ENCODE measurements around the gene CABP7.

The CABP7 gene

DNA sequence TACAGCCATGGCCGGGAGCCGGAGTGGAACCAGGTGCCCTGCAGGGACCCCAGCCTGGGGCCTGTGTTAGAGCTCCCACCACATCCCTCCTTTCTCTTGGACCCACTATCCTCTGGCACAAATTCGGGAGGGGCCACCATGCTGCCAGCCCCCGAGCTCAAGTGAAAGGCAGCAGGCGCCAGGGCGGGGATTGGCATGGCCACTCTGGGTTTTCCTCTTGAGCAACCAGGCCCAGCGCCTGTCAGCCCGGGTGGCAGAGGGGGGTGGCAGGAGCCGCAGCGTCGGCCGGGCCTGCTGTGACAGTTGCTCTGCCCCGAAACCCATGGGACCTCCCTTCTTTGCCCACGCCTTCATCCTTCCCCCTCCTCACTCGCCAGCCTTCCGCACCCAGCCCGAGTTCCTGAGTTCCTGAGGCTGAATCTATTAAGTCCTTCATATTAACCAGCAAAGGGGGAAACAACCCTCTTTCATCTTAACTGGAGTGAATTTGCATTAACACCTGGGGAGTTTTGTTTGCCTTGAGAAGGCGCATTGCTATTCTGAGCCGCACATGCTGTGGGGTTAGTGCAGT, 16.8 kb upstream of the CABP7 start:
- no peak for DNase-seq

DNA sequence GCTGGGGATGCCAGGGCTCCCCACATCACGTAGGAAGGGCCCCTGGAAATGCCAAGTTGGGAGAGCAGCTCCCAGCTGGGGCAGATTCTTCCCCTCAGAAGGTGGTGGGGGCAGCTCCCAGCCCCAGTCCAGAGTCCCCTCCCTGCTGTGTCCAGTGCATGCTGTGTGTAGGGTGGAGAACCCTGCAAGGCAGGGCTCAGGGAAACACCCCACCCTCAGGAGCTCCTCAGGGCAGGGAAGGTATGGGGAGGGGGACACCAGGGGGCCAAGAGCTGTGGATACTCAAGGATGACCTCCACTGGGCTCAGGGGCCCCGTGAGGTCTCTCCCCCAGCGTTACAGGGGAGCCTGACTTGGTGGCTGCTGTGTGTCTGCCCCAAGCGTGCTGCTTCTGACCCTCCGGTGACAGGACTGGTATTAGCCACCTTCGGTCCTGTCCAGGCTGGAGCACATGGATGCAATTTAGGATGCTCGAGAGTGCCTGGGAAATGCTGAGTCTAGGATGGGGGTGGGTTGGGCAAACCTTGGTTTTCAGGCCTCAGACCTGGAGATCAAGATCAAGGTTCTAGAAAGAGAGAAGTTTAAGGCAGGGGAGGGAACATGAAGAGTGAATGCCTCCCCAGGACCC, 16.1 kb upstream of the CABP7 start:
- DNase-seq: no peak

DNA sequence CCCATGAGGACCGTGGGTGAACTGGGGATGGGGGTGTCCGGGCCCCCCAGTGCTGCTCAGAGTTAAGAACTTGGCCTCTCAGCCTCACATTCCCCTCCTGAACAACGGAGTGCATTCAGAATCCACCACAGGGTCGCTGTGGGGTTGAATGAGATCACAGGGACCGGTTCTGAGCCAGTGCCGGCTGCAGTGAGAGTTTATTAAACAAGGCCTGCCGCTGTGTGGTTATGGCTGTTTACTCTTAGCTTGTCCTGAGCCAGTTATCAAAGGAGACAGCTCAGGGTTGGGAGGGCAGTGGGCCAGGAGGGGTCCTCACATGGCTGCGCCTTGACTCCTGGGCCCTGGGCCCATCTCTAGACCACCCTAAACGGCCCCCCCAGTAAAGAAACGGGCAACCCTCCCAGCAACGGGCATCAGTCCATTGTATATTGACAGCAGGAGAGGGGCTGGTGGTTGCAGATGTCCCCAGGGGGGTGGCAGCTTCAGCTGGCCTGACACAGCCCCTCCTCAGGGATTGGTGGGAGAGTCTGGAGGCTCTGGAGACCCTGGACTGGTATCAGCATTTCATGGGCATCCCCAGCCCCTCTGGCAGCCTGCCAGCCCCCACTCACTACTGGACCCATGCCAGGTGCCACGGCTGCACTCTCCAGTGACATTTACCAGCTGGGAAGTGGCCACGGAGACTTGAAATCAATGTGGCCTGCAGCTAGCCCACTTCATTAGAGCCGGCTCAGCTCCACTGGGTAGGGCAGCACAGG, 15.1 kb upstream of the CABP7 start:
- peak; percentile 23 for DNase-seq

DNA sequence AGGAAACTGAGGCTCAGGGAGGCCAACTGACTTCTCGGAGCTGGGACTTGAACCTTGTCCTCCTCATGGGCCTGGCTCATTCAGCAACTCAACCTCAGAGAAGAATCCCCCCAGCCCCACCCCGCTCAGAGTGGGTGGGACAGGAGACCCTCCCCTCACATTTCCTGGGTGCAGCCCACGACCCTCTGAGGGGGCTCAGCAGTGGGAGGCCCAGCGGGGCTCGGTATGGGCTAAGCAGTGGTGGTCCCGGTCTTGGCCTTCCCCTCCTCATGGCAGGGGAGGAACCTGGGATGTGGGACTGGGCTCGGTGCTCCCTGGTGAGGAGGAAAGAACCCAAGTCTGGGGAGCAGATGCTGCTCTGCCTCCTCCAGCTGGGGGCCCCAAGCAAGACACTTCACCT, 14.2 kb upstream of the CABP7 start:
- DNase-seq: no peak

DNA sequence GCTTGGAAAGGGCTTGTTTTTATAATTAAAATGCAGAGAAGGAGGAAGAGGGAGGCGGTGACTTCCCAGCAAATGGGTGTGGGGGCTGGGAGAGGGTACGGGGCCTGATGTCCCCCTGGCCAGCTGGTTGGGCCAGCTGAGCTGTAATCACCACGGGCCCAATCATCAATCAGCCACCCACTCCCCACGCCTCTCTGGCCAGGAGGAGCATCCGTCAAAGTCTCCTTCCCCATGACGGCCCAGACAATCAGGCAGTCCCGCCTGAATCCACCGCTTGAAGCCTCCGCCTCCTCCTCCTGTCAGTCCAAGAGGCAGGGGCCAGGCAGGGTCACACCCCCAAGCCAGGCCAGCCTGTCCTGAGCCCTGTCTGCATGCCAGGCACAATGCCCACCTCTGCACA, 13.3 kb upstream of the CABP7 start:
- DNase-seq: peak; percentile 67

DNA sequence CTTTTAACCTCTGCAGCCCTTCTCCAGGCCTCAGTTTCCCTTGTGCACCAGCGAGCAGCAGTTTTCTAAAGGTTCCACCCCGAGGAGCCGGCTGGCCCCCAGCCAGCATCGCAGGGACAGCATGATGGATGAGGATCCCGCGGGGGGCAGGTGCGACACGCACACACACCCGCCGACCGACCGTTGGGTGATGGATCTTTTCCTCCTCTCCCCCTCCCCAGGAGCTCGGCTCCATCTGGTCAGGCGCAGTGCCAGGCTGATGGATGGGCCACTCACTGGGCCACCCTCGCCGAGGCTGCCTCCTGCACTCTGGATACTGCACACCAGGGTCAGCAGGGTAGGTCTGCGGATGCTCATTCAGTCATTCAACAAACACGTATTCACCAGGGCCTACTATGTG, 12.8 kb upstream of the CABP7 start:
- DNase-seq: peak; percentile 81

DNA sequence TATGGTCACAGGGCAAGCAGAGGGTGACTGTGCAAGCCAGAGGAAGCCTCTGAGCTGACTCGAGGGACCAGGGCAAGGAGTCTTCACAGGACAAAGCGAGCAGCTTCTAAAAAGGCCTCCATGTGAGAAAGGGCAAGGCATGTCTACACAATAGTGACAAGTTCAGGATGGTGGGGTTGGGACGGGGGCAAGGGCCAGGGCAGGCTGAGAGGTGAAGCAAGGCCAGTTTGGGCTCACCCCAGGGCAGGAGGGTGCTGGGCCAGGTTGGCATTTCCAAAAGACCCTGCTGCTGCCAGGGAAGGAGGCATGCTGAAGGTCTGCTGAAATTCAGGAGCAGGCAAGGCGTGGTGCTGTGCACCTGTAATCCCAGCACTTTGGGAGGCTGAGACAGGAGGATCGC, 12.3 kb upstream of the CABP7 start:
- DNase-seq: no peak

DNA sequence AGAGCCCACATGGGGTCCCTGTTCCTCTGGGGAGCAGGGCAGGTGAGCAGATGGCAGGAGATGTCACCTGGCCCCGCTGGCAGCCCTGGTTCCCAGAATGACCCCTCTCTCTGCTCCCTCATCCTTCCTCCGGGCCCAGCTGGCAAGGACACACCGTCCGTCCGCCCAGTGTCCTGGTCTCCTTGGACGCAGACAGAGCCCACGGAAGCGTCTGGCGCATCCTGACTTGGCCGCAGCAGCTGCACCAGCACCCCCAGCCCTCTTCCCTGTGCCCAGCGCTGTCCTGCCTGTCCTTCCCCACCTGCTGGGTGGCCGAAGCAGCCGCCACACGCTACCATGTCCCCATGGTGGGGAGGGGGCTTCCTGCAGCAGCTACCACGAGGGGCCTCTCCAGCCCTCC, 9.6 kb upstream of the CABP7 start:
- no peak for DNase-seq

DNA sequence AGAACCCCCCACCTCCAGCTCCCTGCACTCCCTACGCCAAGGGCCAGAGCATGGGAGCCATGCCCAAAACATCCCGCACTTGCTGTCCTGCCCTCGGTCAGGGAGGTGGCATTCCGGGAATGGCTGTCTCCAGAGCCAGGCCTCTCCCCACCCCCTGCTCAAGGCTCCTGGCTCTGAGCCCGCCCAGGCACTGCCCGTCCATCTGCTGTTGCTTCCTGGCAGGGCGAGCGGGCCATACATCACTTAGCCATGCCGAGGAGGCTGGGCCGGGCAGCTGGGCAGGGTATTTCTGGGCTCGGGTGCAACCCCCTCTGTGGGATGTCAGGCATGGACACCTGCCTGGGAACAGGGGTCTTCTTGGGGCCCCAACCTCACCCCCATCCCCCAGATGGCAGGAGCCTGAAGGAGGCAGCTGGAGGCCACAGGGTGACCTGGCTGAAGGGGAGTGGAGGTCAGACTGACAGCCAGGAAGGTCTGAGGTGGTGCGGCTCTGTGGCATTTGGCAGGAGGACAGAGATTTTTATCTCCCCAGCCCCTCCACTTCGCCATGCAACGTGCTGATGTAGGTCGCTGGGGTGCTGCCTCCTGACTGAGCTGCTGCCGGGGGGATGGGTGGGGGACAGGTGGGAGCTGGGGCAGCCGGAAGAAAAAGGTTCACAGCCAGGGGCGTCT, 8.7 kb upstream of the CABP7 start:
- peak; percentile 26 for DNase-seq

DNA sequence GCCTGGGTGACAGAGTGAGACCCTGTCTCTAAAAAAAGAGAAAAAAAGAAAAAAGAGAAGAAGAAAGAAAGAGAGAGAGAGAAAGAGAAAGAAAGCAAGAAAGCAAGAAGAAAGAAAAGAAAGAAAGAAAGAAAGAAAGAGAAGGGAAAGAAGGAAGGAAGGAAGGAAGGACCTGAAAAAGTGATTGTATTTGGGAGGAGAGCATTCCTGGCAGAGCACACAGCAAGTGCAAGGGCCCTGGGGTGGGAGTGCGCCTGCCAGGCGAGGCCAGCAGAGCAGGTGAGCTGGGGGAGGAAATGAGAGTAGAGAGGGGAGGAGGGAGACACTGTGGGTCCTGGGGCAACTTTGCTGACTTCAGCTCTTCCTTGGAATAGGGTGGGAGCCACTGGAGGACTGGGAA, 7.7 kb upstream of the CABP7 start:
- no peak for DNase-seq

DNA sequence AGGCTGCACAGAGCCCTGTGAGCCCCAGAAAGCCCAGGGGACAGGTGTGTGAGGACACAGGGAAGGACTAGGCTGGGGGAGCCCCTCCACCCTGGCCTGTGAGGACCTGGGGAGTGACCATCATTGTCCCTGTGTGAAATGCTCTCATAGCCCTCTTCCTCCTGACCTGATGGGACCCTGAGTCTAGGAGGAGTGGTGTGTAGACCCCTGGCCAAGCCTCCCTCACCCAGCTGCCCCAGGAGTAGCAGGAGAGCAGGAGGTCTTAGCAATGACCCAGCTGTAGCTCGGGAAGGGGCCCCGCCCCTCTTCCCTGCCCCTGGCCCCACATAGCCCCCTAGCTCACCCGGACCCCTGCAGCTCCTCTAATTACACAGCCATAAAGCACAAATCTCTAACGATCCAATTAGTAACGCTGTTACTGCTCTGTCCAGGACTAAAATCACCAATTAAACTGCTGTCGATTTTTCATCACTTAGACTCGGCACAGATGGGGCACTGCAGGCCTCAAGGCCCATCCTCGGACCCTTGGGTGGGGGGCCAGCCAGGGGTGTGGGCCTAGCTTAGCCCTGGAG, 6.6 kb upstream of the CABP7 start:
- DNase-seq: no peak

DNA sequence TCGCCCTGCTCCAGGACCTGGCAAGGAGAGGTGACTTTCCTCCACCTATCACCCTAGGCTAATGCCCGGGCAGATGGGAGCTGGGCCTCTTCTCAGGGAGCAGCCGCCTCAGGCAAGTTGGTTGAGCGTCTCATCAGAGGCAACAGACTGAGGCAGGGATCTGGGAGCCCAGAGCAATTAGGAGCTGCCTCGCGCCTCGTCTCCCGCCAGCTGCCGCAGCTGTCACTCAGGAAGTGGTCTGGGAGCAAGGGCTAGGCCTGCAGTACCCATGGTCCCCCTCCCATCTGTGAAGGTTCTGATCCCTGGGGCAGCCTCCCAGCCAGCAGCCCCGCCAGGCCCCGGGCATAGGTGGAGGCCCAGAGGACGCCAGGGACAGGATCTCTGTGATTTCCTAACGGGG, 4.6 kb upstream of the CABP7 start:
- peak; percentile 31 for DNase-seq

DNA sequence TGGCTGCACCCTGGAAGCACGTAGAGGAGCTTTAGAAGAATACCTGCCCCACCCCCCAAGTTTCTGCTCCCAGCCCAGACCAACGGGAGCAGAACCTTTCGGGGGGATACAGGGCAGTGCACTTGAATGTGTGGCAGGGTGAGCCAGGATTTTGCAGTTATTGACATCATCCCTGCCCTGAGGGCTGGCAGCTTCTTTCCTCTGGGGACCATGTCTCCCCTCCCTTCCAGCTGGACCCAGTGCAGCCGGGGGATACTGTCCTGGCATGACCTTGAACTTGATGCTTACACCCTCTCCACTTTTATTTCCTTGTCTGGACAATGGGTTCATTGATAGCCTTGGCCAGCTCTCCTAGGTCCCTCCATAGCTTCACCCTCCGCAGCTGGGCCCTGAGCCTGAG, 4.1 kb upstream of the CABP7 start:
- DNase-seq: no peak

DNA sequence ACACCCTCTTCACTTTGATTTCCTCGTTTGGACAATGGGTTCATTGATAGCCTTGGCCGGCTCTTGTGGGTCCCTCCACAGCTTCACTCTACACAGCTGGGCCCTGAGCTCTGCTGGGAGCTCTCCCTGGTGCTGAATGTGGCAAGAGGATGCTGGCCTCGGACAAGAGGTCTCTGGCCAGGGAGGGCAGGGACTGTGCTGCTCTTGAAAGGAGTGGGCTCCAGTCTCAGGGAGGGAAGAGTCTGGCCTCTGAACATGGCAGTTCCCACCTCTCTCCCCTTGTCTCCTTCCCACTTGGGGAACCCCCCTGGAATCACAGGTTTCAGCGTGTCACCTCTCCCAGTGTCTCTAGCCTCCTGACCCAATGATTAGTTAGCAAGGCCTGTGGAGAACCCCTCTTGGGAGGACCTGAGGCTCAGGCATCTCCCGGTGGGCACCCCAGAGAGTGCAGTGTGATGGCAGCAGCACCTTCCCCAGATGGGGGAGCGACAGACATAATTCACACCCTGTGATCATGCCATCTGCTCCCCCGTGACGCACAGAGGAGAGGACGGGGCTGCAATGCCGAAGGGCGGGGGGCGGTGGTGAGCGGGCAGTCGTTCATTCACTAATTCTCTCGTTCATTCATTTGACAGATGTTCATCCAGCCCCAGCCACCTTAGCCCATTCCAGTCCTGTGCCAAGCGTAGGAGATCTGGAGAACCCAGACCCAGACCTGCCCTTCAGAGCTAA, 2.8 kb upstream of the CABP7 start:
- DNase-seq: no peak

DNA sequence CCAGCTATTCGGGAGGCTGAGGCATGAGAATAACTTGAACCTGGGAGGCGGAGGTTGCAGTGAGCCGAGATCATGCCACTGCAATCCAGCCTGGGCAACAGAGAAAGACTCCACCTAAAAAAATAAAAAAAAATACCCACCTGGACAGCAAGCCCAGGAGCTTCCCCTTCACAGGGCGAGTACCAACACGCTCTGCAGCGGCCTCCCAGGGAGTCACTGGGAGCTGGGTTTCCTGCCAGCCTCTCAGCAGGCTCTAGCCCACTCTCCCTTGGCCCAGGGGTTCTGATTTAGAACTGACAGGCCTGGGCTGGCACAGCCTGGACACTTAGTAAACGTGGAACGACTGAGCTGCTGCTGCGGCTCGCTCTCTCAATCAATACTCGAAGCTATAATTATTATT, 2.0 kb upstream of the CABP7 start:
- no peak for DNase-seq

DNA sequence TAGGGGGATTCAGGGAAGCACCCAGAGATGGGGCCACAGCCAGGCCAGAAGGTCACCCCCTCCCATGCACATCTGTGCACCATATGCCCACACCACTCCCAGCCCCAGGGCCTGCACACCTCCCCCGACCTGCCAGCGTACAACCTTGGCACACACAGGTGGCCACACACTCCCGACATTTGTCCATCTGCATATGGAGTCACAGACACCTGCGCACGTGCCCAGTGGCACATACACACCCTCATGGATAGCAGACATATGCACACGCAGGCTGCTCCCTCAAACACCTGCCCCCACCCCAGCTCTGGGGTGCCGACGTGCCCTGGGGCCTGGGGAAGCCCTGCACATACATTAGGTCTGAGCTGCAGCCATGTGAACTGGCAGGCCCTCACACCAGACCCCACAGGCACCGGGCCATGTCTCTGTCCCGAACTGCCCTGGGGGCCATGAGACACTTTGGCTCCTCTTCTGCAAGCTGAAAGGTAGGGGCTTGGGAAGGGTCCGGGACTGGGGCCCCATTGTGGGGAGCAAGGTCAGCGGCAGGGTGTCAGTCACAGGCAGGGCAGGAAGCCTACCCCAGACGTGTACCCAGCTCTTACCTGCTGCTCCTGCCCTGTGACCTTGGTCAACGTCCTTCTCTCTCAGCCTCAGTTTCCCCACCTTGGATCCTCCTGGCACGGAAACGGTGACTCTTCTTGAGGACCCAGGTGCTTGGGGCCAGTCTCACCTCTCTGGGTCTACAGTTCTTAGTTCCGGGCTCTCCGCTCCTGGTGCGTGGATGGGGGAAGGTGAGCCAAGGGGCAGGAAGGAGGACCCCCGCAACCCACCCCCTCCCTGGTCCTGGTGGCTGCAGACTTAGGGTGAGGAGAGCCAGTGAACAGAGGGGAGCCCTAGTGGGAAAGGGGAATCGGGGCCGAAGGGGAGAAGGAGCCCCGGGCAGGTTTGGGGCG, 579 bp upstream of the CABP7 start:
- no peak for DNase-seq

DNA sequence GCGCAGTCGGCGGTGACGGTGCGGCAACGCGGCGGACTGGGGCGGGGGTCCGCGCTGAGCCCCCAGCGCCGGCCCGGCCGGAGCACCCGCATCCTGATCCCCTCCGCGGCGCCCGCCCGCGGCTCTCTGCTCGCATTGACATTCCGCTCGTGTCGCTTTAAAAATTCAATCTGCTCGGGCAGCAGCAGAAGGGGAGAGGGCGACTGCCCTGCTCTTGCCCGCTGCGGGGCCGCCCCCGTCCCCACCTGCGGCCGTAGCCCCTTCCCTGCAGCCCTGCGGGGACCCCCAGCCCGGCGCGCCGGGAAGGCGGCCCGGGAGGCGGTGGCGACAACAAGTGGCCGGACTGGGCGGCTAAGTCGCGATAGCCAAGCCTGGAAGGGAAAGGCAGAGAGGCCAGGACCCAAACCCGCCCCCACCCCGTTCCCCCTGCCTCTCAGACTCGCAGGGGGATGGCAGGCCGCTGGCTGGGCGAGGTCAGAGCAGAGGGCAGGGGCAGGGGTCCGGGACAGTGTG, 1.1 kb downstream of the CABP7 start:
- DNase-seq: no peak

DNA sequence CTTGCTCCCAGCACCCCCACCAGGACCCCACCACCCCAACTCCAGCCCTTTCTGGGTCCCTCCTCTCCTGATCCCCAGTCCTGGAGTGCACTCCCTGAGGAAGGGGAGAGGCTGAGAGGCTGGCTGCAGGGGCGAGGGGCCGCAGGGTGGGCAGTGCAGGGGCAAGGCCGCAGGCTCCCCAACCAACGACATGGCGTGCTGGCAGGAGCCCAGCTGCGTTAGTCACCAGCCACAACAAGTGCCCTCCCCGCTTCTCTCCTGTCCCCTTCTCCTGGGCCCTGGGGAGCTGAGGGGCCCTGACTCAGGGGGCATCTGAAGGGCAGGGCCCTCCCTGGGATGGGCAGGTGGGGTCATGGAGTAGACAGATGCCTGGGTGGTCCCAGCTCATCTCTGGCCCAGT, 2.3 kb downstream of the CABP7 start:
- DNase-seq: no peak

DNA sequence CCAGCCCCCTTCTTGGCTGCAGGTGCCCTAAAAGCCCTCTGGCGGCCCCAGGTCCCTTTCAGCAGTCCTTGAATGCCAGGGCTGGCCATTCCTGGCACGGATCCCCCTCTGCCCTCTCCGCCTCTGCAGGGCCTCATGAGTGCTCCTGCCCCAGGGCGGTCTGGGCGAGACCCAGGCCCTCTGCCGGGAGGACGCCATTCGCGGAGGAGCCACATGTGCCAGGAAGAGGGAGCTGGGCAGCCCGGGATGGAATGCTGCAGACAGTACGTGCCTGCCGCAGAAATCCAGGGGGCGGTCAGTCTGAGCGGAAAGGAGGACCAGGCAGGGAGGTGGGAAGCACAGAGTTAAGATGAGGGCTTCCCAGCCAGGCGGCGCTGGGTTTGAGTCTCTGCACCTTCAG, 2.8 kb downstream of the CABP7 start:
- DNase-seq: no peak

DNA sequence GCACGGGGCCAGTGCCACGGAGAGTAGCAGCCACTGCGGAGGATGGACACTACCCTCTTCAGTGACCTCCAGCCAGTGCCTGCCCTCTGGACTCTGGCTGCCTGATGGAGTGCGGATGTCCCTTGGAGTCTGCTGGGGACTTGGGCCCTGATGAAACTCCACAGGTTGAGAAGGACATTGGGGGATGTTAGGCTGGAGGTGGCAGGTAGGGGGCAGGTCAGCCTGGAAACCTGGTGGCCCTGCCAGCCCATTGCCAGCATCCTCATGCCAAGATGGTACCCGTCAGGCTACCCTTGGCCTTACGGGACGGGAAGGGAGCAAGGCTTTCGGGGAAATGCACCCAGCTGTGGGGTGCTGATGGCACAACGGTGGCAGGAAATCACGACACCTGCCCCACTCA, 4.0 kb downstream of the CABP7 start:
- no peak for DNase-seq

DNA sequence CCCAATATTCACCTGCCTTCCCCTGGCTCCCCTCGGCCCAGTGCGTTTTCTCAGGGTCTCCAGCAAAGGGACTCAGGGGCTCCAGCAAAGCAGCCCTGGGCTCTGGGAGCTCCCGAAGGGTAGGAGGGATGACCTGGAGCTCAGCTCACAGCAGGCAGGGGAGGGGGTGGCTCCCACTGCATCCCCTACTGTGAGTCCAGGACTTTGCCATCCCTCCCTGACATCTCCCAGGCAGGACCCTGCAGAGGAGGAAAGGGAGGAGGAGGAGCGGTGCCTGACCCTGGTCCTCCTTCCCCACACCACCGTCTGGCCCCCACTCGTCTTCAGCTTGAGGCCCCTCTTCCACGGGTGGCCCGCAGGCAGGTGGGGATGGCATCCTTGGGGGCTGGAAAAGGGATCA, 5.0 kb downstream of the CABP7 start:
- DNase-seq: no peak

DNA sequence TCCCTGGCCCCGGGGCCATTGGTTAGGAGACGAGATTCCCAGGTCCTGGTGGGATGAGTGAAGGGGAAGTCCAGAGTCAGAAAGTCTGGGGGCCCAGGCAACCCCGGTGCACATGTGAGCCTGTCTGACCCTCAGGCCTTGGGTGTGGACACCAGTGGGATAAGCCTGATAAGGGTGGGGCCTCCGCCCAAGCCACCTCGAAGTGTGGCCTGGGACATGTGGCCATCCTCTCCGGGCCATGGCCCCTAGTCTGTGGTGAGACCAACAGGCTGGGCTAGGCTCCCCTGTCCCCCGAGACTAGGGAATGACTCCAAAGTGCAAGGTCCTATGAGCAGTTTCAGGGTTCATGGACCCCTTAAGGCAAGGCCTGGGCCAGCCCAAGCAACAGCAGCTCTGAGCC, 6.3 kb downstream of the CABP7 start:
- DNase-seq: no peak
